Vagina (tissue), 2 donors: ENCODE data around the gene RYR2.

Experiments
- POLR2A ChIP-seq, 2 donors: fragments of 450-650 bp; IDR thresholded peaks; one replicate each; pipeline ENCODE4 v1.6.1; 2017; ENCODE audit warnings: antibody characterized with exemption in 2 of 2, mild to moderate bottlenecking in 2 of 2, moderate library complexity in 2 of 2
- TF ChIP-seq, protein P1 (sequence below), 3 experiments: fragments of 450-650 bp in 2 of 3; fragments of 200-600 bp in 1 of 3; sonication (generic) in 1 of 3; IDR thresholded peaks; one replicate each; pipeline ENCODE4 v1.5.1; 2017 to 2019; ENCODE audit warnings: antibody characterized with exemption in 3 of 3, mild to moderate bottlenecking in 2 of 3, moderate library complexity in 2 of 3

DNA sequence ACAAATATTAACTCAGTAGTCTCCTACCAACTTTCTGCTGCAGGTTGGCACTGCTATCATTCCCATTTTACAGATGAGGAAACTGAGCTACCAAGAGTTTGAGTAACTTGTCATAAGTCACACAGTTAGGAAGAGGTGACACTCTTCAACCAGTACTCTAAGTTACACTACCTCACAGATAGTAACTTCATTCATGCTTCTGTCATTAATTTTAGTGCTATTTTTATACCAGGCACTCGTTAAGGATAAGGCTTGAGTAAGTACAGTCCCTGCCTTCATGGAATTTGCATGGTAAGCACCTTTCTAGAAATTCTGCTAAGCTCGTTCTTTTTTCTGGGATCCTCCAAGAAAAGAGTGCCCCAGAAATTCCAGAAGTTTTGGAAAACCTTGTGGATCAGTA, 770.1 kb downstream of the RYR2 start:
- TF ChIP-seq, protein P1, sequence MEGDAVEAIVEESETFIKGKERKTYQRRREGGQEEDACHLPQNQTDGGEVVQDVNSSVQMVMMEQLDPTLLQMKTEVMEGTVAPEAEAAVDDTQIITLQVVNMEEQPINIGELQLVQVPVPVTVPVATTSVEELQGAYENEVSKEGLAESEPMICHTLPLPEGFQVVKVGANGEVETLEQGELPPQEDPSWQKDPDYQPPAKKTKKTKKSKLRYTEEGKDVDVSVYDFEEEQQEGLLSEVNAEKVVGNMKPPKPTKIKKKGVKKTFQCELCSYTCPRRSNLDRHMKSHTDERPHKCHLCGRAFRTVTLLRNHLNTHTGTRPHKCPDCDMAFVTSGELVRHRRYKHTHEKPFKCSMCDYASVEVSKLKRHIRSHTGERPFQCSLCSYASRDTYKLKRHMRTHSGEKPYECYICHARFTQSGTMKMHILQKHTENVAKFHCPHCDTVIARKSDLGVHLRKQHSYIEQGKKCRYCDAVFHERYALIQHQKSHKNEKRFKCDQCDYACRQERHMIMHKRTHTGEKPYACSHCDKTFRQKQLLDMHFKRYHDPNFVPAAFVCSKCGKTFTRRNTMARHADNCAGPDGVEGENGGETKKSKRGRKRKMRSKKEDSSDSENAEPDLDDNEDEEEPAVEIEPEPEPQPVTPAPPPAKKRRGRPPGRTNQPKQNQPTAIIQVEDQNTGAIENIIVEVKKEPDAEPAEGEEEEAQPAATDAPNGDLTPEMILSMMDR (IDR thresholded peaks at IDR 0.05) = no peak
- TF ChIP-seq POLR2A (IDR thresholded peaks at IDR 0.05) = no peak
